CD4-positive, alpha-beta T cell (primary cell): ENCODE data around the gene POLE. TPM values are rescaled to one million over a fixed set of nuclear protein-coding genes. Genes with fewer than 3 reads are reported as not detected.

ENCODE experiments used
- ATAC-seq: fragments of 200-7000 bp; cut with Tn5 transposase; one replicate; pipeline ENCODE4 v1.10.0; 2022; ENCODE audit warnings: mild to moderate bottlenecking; ENCODE audit not compliant: poor library complexity
- CTCF ChIA-PET: fragments of 350-600 bp; sonication (Branson Sonifier 250); formaldehyde crosslinking; loops from one replicate; lab custom pipeline; 2021; ENCODE audit warnings: antibody characterized with exemption, inconsistent platforms; lab: Charles Lee
- POLR2A ChIA-PET: fragments of 350-600 bp; sonication (Branson Sonifier 250); formaldehyde crosslinking; loops from one replicate; lab custom pipeline; 2021; ENCODE audit warnings: antibody characterized with exemption, inconsistent platforms; lab: Charles Lee
- DNase-seq, 14 experiments: peaks; one replicate each; pipeline ENCODE4 v3.0.0-alpha.2; 2013 to 2020; ENCODE audit warnings: mixed read lengths in 2 of 14
- H3K27ac ChIP-seq, 2 donors: one replicate each; pipeline versions ENCODE4 v1.5.1 to v1.7.0; 2013; ENCODE audit warnings: low read length in 2 of 2, low read depth in 1 of 2, mild to moderate bottlenecking in 1 of 2
- H3K27me3 ChIP-seq, 2 experiments: 1 replicate in 1 of 2; 2 replicates in 1 of 2; pipeline versions ENCODE4 v1.6.1 to v1.7.0; 2013; ENCODE audit warnings: low read length in 2 of 2, control low read depth in 1 of 2, mild to moderate bottlenecking in 1 of 2, moderate library complexity in 1 of 2; ENCODE audit not compliant: insufficient read depth in 2 of 2, control insufficient read depth in 1 of 2
- H3K36me3 ChIP-seq: one replicate; pipeline ENCODE4 v1.6.1; 2013; ENCODE audit warnings: low read length, control low read depth; ENCODE audit not compliant: insufficient read depth
- H3K4me1 ChIP-seq: one replicate; pipeline ENCODE4 v1.6.1; 2013; ENCODE audit warnings: low read length, control low read depth; ENCODE audit not compliant: insufficient read depth
- H3K4me3 ChIP-seq: one replicate; pipeline ENCODE4 v1.5.1; 2013; ENCODE audit warnings: mild to moderate bottlenecking, low read length, moderate library complexity
- H3K9me3 ChIP-seq, 2 experiments: 1 replicate in 1 of 2; 2 replicates in 1 of 2; pipeline versions ENCODE4 v1.6.1 to v1.7.0; 2013; ENCODE audit warnings: low read length in 2 of 2, mild to moderate bottlenecking in 2 of 2, control low read depth in 1 of 2, moderate library complexity in 1 of 2; ENCODE audit not compliant: control insufficient read depth in 1 of 2, insufficient read depth in 1 of 2
- H3K27ac Mint-ChIP-seq: one replicate; pipeline ENCODE4 v1.8.0; 2020; ENCODE audit warnings: mixed read lengths
- H3K27me3 Mint-ChIP-seq: one replicate; pipeline ENCODE4 v1.8.0; 2021; ENCODE audit warnings: mixed read lengths
- H3K36me3 Mint-ChIP-seq: one replicate; pipeline ENCODE4 v1.8.0; 2021; ENCODE audit warnings: low read depth, mixed read lengths
- H3K4me1 Mint-ChIP-seq: one replicate; pipeline ENCODE4 v1.8.0; 2021; ENCODE audit warnings: low read depth, mixed read lengths
- H3K4me3 Mint-ChIP-seq: one replicate; pipeline ENCODE4 v1.8.0; 2020; ENCODE audit warnings: mild to moderate bottlenecking, mixed read lengths
- H3K9me3 Mint-ChIP-seq: one replicate; pipeline ENCODE4 v1.8.0; 2020; ENCODE audit warnings: mixed read lengths
- intact Hi-C, 2 experiments: fragments of 100-400 bp; cut with DNase I in 1 of 2; cut with micrococcal nuclease in 1 of 2; formaldehyde crosslinking; loops; one replicate each; pipeline versions ENCODE4 v1.15.1 to v1.9.0; 2023 to 2025; cut with DNase I, micrococcal nuclease
- total RNA-seq, 174 experiments: library from RNA in 2 of 174; stranded (reverse) in 2 of 174; gene quantifications; one replicate each; pipeline ENCODE4 v1.2.3 and lab custom pipeline; 2021 to 2026
- TF ChIP-seq, protein P1 (sequence below): fragments of 200-600 bp; IDR thresholded peaks from one replicate; pipeline ENCODE4 v1.8.0; 2022; ENCODE audit warnings: antibody characterized with exemption, mild to moderate bottlenecking

POLE gene
- total RNA-seq, 2 experiments from 2014 or later = 41.8 to 46.1 TPM

DNA sequence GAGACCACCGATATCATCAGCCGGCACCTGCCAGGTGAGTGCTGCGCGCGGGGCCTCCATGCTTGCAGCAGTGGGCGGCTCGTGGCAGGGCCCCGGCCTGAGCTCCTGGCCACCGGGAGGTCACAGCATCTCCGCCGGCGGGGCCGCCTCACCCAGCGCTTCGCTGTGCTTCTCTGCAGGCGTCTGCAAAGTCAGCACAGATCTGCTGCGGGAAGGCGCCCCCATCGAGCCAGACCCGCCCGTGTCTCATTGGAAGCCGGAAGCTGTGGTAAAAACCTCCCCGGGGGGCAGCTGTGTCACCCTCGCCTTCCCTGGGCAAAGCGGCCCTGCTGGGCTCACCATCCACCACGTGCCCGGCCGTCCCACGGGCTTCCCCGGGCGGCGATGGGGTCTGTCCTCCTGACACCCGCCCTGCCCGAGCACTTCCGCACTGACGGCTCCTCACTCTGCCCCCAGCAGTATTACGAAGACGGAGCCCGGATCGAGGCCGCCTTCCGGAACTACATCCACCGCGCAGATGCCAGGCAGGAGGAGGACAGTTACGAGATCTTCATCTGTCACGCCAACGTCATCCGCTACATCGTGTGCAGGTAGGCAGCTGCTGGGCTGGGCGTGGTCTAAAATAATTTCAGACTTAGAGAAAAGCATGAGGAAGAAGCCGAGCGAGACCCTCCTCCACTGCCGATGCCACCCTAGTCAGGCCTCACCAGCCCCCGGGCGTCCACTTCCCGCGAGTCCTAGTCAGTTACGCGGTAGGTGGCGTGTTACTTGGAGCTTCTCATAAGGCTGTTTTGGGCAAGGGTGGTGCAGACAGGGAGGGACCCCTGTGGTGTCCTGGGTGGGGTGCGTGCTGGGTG is 30.6 kb upstream of the POLE start:
- Mint-ChIP-seq H3K9me3 (no peaks in the 10 kb centered on the region), H3K27me3 (no peaks in the 10 kb centered on the region), H3K4me1 (no peaks in the 10 kb centered on the region), H3K4me3 (no peak overlapping the region), H3K36me3 (peaks cover 57% of the 10 kb centered on the region), H3K27ac (no peak overlapping the region)
- intact Hi-C loops = loop anchor here in 1 of 2 experiments (10.0 kb wide), 1 partner anchor 317 kb away; the partner anchor contains the start of gene ZNF84
- DNase-seq (peak in 1 of 14 experiments; percentile 21), ATAC-seq (no peak)
- ChIA-PET CTCF (no interaction called here), POLR2A (interaction anchor here (0.6 kb wide), 1 partner anchor 70 kb away, joined by 3 read pairs; no protein-coding TSS in a partner anchor)
- Histone ChIP-seq H3K36me3 (peaks cover 70% of the 10 kb centered on the region), H3K27ac (no peak overlapping the region), H3K4me3 (no peak overlapping the region), H3K9me3 (no peaks in the 10 kb centered on the region), H3K27me3 (no peaks in the 10 kb centered on the region), H3K4me1 (peaks cover 9% of the 10 kb centered on the region)
- TF ChIP-seq, protein P1, sequence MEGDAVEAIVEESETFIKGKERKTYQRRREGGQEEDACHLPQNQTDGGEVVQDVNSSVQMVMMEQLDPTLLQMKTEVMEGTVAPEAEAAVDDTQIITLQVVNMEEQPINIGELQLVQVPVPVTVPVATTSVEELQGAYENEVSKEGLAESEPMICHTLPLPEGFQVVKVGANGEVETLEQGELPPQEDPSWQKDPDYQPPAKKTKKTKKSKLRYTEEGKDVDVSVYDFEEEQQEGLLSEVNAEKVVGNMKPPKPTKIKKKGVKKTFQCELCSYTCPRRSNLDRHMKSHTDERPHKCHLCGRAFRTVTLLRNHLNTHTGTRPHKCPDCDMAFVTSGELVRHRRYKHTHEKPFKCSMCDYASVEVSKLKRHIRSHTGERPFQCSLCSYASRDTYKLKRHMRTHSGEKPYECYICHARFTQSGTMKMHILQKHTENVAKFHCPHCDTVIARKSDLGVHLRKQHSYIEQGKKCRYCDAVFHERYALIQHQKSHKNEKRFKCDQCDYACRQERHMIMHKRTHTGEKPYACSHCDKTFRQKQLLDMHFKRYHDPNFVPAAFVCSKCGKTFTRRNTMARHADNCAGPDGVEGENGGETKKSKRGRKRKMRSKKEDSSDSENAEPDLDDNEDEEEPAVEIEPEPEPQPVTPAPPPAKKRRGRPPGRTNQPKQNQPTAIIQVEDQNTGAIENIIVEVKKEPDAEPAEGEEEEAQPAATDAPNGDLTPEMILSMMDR = no peak

DNA sequence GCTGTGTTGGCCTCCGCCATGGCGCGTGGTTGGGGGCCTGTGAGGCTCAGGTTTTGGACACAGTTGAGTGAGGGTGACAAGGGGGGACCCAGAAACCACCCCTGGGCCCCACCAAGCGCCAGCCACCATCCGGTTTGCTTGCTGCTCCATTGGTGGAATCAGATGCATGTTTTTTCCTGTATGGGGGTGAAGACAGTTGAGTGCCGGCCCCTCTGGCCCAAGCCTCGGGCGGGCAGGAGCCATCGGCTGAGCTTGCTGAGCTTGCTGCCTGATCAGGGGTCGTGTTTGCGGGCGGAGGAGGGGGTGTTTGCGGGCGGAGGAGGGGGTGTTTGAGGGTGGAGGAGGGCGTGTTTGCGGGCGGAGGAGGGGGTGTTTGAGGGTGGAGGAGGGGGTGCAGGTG is 29.9 kb upstream of the POLE start:
- no peak overlapping the region for H3K4me3 Mint-ChIP-seq
- ATAC-seq (no peak), DNase-seq (peak in 1 of 14 experiments; percentile 16)
- POLR2A ChIA-PET = interaction anchor here (0.6 kb wide), 1 partner anchor 69 kb away, joined by 3 read pairs; no protein-coding TSS in a partner anchor
- peaks cover 4% of the 10 kb centered on the region for H3K4me1 Mint-ChIP-seq
- no peaks in the 10 kb centered on the region for H3K27me3 Mint-ChIP-seq
- H3K27ac ChIP-seq = no peak overlapping the region
- TF ChIP-seq, protein P1 = no peak
- H3K4me3 ChIP-seq = no peak overlapping the region
- no peak overlapping the region for H3K27ac Mint-ChIP-seq
- H3K4me1 ChIP-seq = peaks cover 16% of the 10 kb centered on the region
- H3K9me3 ChIP-seq = no peaks in the 10 kb centered on the region
- H3K27me3 ChIP-seq = no peaks in the 10 kb centered on the region
- intact Hi-C loops = loop anchor here in 1 of 2 experiments (10.0 kb wide), 1 partner anchor 318 kb away; the partner anchor contains the start of gene ZNF84
- no peaks in the 10 kb centered on the region for H3K9me3 Mint-ChIP-seq
- CTCF ChIA-PET = no interaction called here
- H3K36me3 Mint-ChIP-seq = peaks cover 56% of the 10 kb centered on the region
- peaks cover 67% of the 10 kb centered on the region for H3K36me3 ChIP-seq

DNA sequence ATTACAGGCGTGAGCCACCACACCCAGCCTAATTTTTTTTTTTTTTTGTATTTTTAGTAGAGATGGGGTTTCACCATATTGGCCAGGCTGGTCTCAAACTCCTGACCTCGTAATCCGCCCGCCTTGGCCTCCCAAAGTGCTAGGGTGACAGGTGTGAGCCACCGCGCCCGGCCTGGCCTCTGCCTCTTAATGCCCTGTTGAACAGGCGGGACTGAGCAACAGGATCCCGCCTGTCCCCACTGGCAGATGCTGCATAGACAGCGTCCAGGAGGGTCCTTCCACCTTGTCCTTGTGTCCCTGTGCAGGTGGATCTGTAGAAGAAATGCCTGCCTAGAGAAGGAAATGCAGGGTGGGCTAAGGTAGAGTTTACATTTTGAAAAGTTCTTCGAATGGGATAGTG is 29.2 kb upstream of the POLE start:
- peaks cover 52% of the 10 kb centered on the region for H3K36me3 Mint-ChIP-seq

More for the DNA sequence above, 29.2 kb upstream of the POLE start:
- POLR2A ChIA-PET = no interaction called here
- CTCF ChIA-PET = no interaction called here
- Histone ChIP-seq H3K27me3 (no peaks in the 10 kb centered on the region), H3K9me3 (no peaks in the 10 kb centered on the region), H3K27ac (no peak overlapping the region), H3K4me1 (peaks cover 21% of the 10 kb centered on the region), H3K4me3 (no peak overlapping the region), H3K36me3 (peaks cover 63% of the 10 kb centered on the region)
- Mint-ChIP-seq H3K4me3 (no peak overlapping the region), H3K4me1 (peaks cover 11% of the 10 kb centered on the region), H3K9me3 (no peaks in the 10 kb centered on the region), H3K27me3 (no peaks in the 10 kb centered on the region), H3K27ac (no peak overlapping the region)
- intact Hi-C loops = loop anchor here in 1 of 2 experiments (10.0 kb wide), 1 partner anchor 318 kb away; the partner anchor contains the start of gene ZNF84
- ATAC-seq (no peak), DNase-seq (peak in 1 of 14 experiments; percentile 7)
- TF ChIP-seq, protein P1 = no peak
